Liver (tissue), 9 donors: Measurements from ENCODE around the gene GRIN3A. TPM values are rescaled to one million over a fixed set of nuclear protein-coding genes. Genes with fewer than 3 reads are reported as not detected.

ENCODE experiments used
- DNase-seq: peaks from one replicate; pipeline ENCODE4 v3.0.0-alpha.2; 2017; ENCODE audit warnings: low spot score
- H3K27ac ChIP-seq, 2 donors: one replicate each; pipeline ENCODE4 v1.7.0; 2013; ENCODE audit warnings: inconsistent platforms in 2 of 2, low read length in 2 of 2, control low read depth in 1 of 2, low read depth in 1 of 2, mild to moderate bottlenecking in 1 of 2
- H3K27me3 ChIP-seq, 4 donors: one replicate each; pipeline versions ENCODE4 v1.6.1 to v1.7.0; 2013; ENCODE audit warnings: low read length in 3 of 4, inconsistent platforms in 1 of 4, mild to moderate bottlenecking in 1 of 4, moderate library complexity in 1 of 4; ENCODE audit not compliant: control insufficient read depth in 4 of 4, insufficient read depth in 4 of 4
- H3K36me3 ChIP-seq, 4 donors: one replicate each; pipeline versions ENCODE4 v1.6.1 to v1.7.0; 2013; ENCODE audit warnings: low read length in 3 of 4, mild to moderate bottlenecking in 3 of 4, low read depth in 1 of 4, moderate library complexity in 1 of 4; ENCODE audit not compliant: control insufficient read depth in 4 of 4, insufficient read depth in 3 of 4
- H3K4me1 ChIP-seq, 4 donors: one replicate each; pipeline versions ENCODE4 v1.6.1 to v1.7.0; 2013; ENCODE audit warnings: low read length in 3 of 4, mild to moderate bottlenecking in 3 of 4, moderate library complexity in 1 of 4; ENCODE audit not compliant: control insufficient read depth in 4 of 4, insufficient read depth in 4 of 4
- H3K4me3 ChIP-seq, 3 donors: one replicate each; pipeline versions ENCODE4 v1.6.1 to v1.7.0; 2013; ENCODE audit warnings: low read length in 3 of 3, control low read depth in 1 of 3, low read depth in 1 of 3, mild to moderate bottlenecking in 1 of 3
- H3K9ac ChIP-seq, 2 donors: one replicate each; pipeline ENCODE4 v1.7.0; 2013; ENCODE audit warnings: low read length in 2 of 2, mild to moderate bottlenecking in 2 of 2, moderate library complexity in 2 of 2, control low read depth in 1 of 2, low read depth in 1 of 2
- H3K9me3 ChIP-seq, 4 donors: one replicate each; pipeline versions ENCODE4 v1.6.1 to v1.7.0; 2013; ENCODE audit warnings: low read length in 3 of 4; ENCODE audit not compliant: control insufficient read depth in 4 of 4
- CTCF ChIP-seq: fragments of 150-350 bp; IDR thresholded peaks from 2 replicates; pipeline ENCODE4 v1.5.1; 2017; ENCODE audit warnings: improper control_type of control experiment, low read depth, low read length; ENCODE audit not compliant: missing input control
- EGR1 ChIP-seq, 2 donors: IDR thresholded peaks; 2 replicates each; pipeline ENCODE4 v1.6.1; 2016 to 2018; ENCODE audit warnings: antibody characterized with exemption in 2 of 2, low read depth in 2 of 2
- HNF4A ChIP-seq, 2 donors: conservative IDR thresholded peaks; 2 replicates each; pipeline ENCODE4 v1.6.1; 2016; ENCODE audit warnings: antibody characterized with exemption in 2 of 2, mild to moderate bottlenecking in 2 of 2
- HNF4G ChIP-seq: IDR thresholded peaks from 2 replicates; pipeline ENCODE4 v1.6.1; 2016; ENCODE audit warnings: antibody characterized with exemption
- JUND ChIP-seq, 2 donors: IDR thresholded peaks; 2 replicates each; pipeline ENCODE4 v1.6.1; 2016; ENCODE audit warnings: antibody characterized with exemption in 2 of 2
- NR2F2 ChIP-seq: IDR thresholded peaks from 2 replicates; pipeline ENCODE4 v1.6.1; 2016; ENCODE audit warnings: antibody characterized with exemption
- RAD21 ChIP-seq, 2 donors: IDR thresholded peaks; 2 replicates each; pipeline ENCODE4 v1.6.1; 2016; ENCODE audit warnings: antibody characterized with exemption in 2 of 2, mild to moderate bottlenecking in 2 of 2
- WGBS: extraction: QIAGEN DNeasy Blood & Tissue Kit; methylation state at CpG from one replicate; pipeline ENCODE4 v1.1.7; 2013; 5-methylcytosine and 5-hydroxymethylcytosine counted together
- polyA plus RNA-seq, 2 donors: library from polyadenylated mRNA; stranded (reverse) in 1 of 2; unstranded in 1 of 2; fragments of 200-250 nt in 1 of 2; fragments of >200 nt in 1 of 2; fragmentation: Nextera tagmentation in 1 of 2; extraction: Ambion mirVana in 1 of 2; gene quantifications; one replicate each; pipeline versions ENCODE4 v1.2.1 to v1.2.3, GENCODE V29; 2013 to 2015
- total RNA-seq, 2 donors: library from RNA; depleted of rRNA; stranded (reverse); fragments of >200 nt; gene quantifications; one replicate each; pipeline ENCODE4 v1.2.3, GENCODE V29; 2014
- TF ChIP-seq, protein P1 (sequence below): IDR thresholded peaks from 2 replicates; pipeline ENCODE4 v1.6.1; 2016; ENCODE audit warnings: antibody characterized with exemption
- TF ChIP-seq, protein P2 (sequence below): IDR thresholded peaks from 2 replicates; pipeline ENCODE4 v1.6.1; 2016; ENCODE audit warnings: antibody characterized with exemption, mild to moderate bottlenecking
- TF ChIP-seq, protein P3 (sequence below): IDR thresholded peaks from 2 replicates; pipeline ENCODE4 v1.6.1; 2016; ENCODE audit warnings: antibody characterized with exemption
- donor health status: healthy.
- donor health status: healthy.
- donor health status: healthy.
- donor health status: healthy.
- donor health status: healthy.

GRIN3A gene
- total and polyA plus RNA-seq, 4 donors = under 0.01 to 0.23 (median 0.09) TPM

DNA sequence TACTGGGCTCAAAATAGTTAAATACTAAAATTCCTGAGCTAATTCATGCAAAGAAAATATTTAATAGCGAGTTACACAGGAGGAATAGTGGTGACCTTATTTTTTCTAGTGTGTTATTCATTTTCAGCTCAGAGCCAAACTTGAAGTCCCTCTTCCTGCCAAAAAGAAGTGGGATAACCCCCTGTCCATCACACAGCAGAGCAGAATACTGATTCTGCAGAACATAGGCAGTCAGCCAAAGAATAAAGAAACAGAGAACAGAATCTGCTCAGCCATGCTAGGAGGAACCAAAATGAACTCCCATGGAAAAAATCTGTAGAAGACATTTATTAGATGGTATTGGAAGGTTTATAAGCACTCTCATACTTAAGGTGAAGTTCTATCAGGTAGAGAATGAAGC is 49.4 kb upstream of the GRIN3A start (continued):
- TF ChIP-seq, protein P1, sequence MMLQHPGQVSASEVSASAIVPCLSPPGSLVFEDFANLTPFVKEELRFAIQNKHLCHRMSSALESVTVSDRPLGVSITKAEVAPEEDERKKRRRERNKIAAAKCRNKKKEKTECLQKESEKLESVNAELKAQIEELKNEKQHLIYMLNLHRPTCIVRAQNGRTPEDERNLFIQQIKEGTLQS = no peak

GRCh38 chr9:101778332-101778731 is 39.9 kb upstream of the GRIN3A start:
- H3K9me3 ChIP-seq = no peaks in the 10 kb centered on the region
- no peak overlapping the region for H3K27ac ChIP-seq
- no peaks in the 10 kb centered on the region for H3K27me3 ChIP-seq
- no peak overlapping the region for H3K9ac ChIP-seq
- 84% methylated on average over 4 of the region's 4 CpGs for WGBS
- DNase-seq = no peak
- TF ChIP-seq RAD21 (IDR thresholded peaks at IDR 0.05) = no peak
- no peak for TF ChIP-seq HNF4G
- no peak for TF ChIP-seq JUND (IDR thresholded peaks at IDR 0.05)
- no peak for TF ChIP-seq EGR1 (IDR thresholded peaks at IDR 0.05; ENCODE audit: low read depth in 2 of 2)
- TF ChIP-seq HNF4A (conservative IDR thresholded peaks at IDR 0.05) = no peak
- TF ChIP-seq, protein P2, sequence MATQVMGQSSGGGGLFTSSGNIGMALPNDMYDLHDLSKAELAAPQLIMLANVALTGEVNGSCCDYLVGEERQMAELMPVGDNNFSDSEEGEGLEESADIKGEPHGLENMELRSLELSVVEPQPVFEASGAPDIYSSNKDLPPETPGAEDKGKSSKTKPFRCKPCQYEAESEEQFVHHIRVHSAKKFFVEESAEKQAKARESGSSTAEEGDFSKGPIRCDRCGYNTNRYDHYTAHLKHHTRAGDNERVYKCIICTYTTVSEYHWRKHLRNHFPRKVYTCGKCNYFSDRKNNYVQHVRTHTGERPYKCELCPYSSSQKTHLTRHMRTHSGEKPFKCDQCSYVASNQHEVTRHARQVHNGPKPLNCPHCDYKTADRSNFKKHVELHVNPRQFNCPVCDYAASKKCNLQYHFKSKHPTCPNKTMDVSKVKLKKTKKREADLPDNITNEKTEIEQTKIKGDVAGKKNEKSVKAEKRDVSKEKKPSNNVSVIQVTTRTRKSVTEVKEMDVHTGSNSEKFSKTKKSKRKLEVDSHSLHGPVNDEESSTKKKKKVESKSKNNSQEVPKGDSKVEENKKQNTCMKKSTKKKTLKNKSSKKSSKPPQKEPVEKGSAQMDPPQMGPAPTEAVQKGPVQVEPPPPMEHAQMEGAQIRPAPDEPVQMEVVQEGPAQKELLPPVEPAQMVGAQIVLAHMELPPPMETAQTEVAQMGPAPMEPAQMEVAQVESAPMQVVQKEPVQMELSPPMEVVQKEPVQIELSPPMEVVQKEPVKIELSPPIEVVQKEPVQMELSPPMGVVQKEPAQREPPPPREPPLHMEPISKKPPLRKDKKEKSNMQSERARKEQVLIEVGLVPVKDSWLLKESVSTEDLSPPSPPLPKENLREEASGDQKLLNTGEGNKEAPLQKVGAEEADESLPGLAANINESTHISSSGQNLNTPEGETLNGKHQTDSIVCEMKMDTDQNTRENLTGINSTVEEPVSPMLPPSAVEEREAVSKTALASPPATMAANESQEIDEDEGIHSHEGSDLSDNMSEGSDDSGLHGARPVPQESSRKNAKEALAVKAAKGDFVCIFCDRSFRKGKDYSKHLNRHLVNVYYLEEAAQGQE = no peak
- TF ChIP-seq NR2F2 = no peak
- H3K4me1 ChIP-seq = no peaks in the 10 kb centered on the region
- no peaks in the 10 kb centered on the region for H3K36me3 ChIP-seq
- no peak overlapping the region for H3K4me3 ChIP-seq

DNA sequence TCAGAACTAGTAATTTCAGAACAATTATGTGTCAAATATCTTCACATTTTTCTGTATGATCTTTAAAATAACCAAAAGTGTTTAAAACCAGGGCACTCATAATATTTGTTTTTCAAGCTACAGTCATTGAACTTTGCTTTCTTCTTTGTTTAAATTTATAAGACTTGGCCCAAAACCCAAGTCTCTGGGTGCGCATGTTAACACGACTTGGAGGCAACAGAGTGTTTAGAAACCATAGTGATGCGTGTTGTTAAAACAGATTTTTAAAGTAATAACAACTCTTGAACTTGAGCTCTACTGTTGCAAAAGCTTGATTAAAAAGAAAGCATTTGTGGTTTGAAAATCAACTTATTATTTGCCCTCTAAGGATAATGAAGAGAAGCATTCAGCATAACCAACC is 26.0 kb upstream of the GRIN3A start:
- 24% methylated on average over 3 of the region's 3 CpGs for WGBS
- no peak overlapping the region for H3K9ac ChIP-seq
- no peaks in the 10 kb centered on the region for H3K36me3 ChIP-seq
- no peak overlapping the region for H3K4me3 ChIP-seq
- no peak for DNase-seq
- no peaks in the 10 kb centered on the region for H3K27me3 ChIP-seq
- H3K4me1 ChIP-seq = peaks cover 0 to 8% (median 3%) of the 10 kb centered on the region in 4 donors
- H3K27ac ChIP-seq = no peak overlapping the region
- H3K9me3 ChIP-seq = no peaks in the 10 kb centered on the region
- TF ChIP-seq EGR1 (IDR thresholded peaks at IDR 0.05; ENCODE audit: low read depth in 2 of 2) (no peak), HNF4A (conservative IDR thresholded peaks at IDR 0.05) (peak in 1 of 2 donors; percentile 5)

GRCh38 chr9:101758304-101758930 is 20.0 kb upstream of the GRIN3A start:
- H3K27me3 ChIP-seq = no peaks in the 10 kb centered on the region
- no peaks in the 10 kb centered on the region for H3K9me3 ChIP-seq
- H3K4me3 ChIP-seq = no peak overlapping the region
- no peak for TF ChIP-seq CTCF
- TF ChIP-seq, protein P3, sequence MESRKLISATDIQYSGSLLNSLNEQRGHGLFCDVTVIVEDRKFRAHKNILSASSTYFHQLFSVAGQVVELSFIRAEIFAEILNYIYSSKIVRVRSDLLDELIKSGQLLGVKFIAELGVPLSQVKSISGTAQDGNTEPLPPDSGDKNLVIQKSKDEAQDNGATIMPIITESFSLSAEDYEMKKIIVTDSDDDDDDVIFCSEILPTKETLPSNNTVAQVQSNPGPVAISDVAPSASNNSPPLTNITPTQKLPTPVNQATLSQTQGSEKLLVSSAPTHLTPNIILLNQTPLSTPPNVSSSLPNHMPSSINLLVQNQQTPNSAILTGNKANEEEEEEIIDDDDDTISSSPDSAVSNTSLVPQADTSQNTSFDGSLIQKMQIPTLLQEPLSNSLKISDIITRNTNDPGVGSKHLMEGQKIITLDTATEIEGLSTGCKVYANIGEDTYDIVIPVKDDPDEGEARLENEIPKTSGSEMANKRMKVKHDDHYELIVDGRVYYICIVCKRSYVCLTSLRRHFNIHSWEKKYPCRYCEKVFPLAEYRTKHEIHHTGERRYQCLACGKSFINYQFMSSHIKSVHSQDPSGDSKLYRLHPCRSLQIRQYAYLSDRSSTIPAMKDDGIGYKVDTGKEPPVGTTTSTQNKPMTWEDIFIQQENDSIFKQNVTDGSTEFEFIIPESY = no peak
- no peak for TF ChIP-seq RAD21 (IDR thresholded peaks at IDR 0.05)
- 79% methylated on average over 2 of the region's 2 CpGs for WGBS
- H3K9ac ChIP-seq = no peak overlapping the region
- H3K27ac ChIP-seq = no peak overlapping the region
- no peak for DNase-seq
- H3K36me3 ChIP-seq = no peaks in the 10 kb centered on the region
- no peaks in the 10 kb centered on the region for H3K4me1 ChIP-seq
